ENCODE measurements around the gene CERS2. TPM values are rescaled to one million over a fixed set of nuclear protein-coding genes. Genes with fewer than 3 reads are reported as not detected.

The CERS2 gene
- total and polyA plus RNA-seq, 4 donors, result 212 to 346 (median 278) TPM

GRCh38 chr1:150981805-150982712 is 7.4 kb upstream of the CERS2 start, which contains the start of gene ANXA9:
Gene ANXA9, plus strand, starts transcription at chr1:150982292. Its CDS starts 814 bp downstream, at chr1:150983106.
- H3K4me3 ChIP-seq (ENCODE audit: low read depth in 1 of 3, low read length in 3 of 3), result peak within 1 kb of the TSS in 2 of 3 donors; percentile 2 to 5
- peaks cover 22 to 49% (median 42%) of the 10 kb centered on the region in 4 donors for H3K4me1 ChIP-seq (ENCODE audit: control insufficient read depth in 4 of 4, insufficient read depth in 4 of 4, low read length in 3 of 4)
- peaks cover 0 to 8% (median 7%) of the 10 kb centered on the region in 4 donors for H3K36me3 ChIP-seq (ENCODE audit: control insufficient read depth in 4 of 4, insufficient read depth in 3 of 4, low read depth in 1 of 4, low read length in 3 of 4)
- 35% methylated on average over 12 of the region's 12 CpGs for WGBS
- no peaks in the 10 kb centered on the region for H3K9me3 ChIP-seq (ENCODE audit: control insufficient read depth in 4 of 4, low read length in 3 of 4)
- H3K27me3 ChIP-seq (ENCODE audit: control insufficient read depth in 4 of 4, insufficient read depth in 4 of 4, low read length in 3 of 4), result no peaks in the 10 kb centered on the region
- H3K9ac ChIP-seq (ENCODE audit: low read depth in 1 of 2, low read length in 2 of 2), result no peak within 1 kb of the TSS
- TF ChIP-seq EGR1 (IDR thresholded peaks at IDR 0.05; ENCODE audit: low read depth in 2 of 2) (no peak), YY1 (IDR thresholded peaks at IDR 0.05) (no peak), RXRA (IDR thresholded peaks at IDR 0.05) (peak; percentile 77 to 91), MAX (IDR thresholded peaks at IDR 0.05) (peak; percentile 39), FOXA1 (IDR thresholded peaks at IDR 0.05) (no peak), HNF4A (conservative IDR thresholded peaks at IDR 0.05) (peak; percentile 94 to 99), SP1 (IDR thresholded peaks at IDR 0.05) (peak; percentile 91), GABPA (IDR thresholded peaks at IDR 0.05 in 1 of 2, conservative IDR thresholded peaks at IDR 0.05 in 1 of 2) (peak in 1 of 2 donors; percentile 37), FOXA2 (IDR thresholded peaks at IDR 0.05) (peak; percentile 13), RAD21 (IDR thresholded peaks at IDR 0.05) (peak; percentile 27 to 45), NR2F2 (IDR thresholded peaks at IDR 0.05) (peak; percentile 55), REST (IDR thresholded peaks at IDR 0.05) (peak; percentile 63), JUND (IDR thresholded peaks at IDR 0.05) (peak; percentile 32 to 63), TAF1 (conservative IDR thresholded peaks at IDR 0.05) (peak; percentile 55), ATF3 (IDR thresholded peaks at IDR 0.05) (no peak), ZBTB33 (IDR thresholded peaks at IDR 0.05) (no peak), HNF4G (IDR thresholded peaks at IDR 0.05) (peak; percentile 96), CTCF (IDR thresholded peaks at IDR 0.05; ENCODE audit: low read depth, low read length, missing input control) (no peak)
- DNase-seq (ENCODE audit: low spot score), result peak; percentile 61
- peak within 1 kb of the TSS; percentile 51 to 63 for H3K27ac ChIP-seq (ENCODE audit: low read depth in 1 of 2, low read length in 2 of 2)

All from liver (tissue), 9 donors.